Right lobe of liver (tissue), 6 donors: Measurements from ENCODE around the gene EPHB6. TPM values are rescaled to one million over a fixed set of nuclear protein-coding genes. Genes with fewer than 3 reads are reported as not detected.
A peak's percentile ranks its signal among the peaks of the same experiment; 100 is the strongest.

Experiments used
- ATAC-seq, 4 donors: fragments of 200-7000 bp; cut with Tn5 transposase; one replicate each; pipeline ENCODE4 v1.9.1; 2020; ENCODE audit warnings: mild to moderate bottlenecking in 4 of 4, moderate library complexity in 4 of 4
- DNase-seq, 3 donors: peaks; one replicate each; pipeline ENCODE4 v3.0.0-alpha.2; 2020
- H3K27ac ChIP-seq, 3 donors: fragments of 200-600 bp; one replicate each; pipeline ENCODE4 v1.8.0; 2022
- H3K27me3 ChIP-seq, 2 donors: fragments of 200-600 bp; one replicate each; pipeline ENCODE4 v1.8.0; 2022
- H3K36me3 ChIP-seq, 4 donors: fragments of 200-600 bp; sonication (generic) in 1 of 4; one replicate each; pipeline versions ENCODE4 v1.5.1 to v1.8.0; 2017 to 2022; ENCODE audit warnings: control low read depth in 1 of 4
- H3K4me1 ChIP-seq, 4 donors: fragments of 200-600 bp; sonication (generic) in 1 of 4; one replicate each; pipeline versions ENCODE4 v1.5.1 to v1.8.0; 2017 to 2022; ENCODE audit warnings: control low read depth in 1 of 4
- H3K4me3 ChIP-seq, 3 donors: fragments of 200-600 bp; one replicate each; pipeline ENCODE4 v1.8.0; 2022
- H3K9me3 ChIP-seq, 4 donors: fragments of 200-600 bp; sonication (generic) in 1 of 4; one replicate each; pipeline versions ENCODE4 v1.5.1 to v1.8.0; 2017 to 2022; ENCODE audit warnings: control low read depth in 1 of 4
- POLR2A ChIP-seq: fragments of 450-650 bp; IDR thresholded peaks from one replicate; pipeline ENCODE4 v1.6.1; 2017; ENCODE audit warnings: antibody characterized with exemption, mild to moderate bottlenecking
- WGBS: methylation state at CpG from one replicate; pipeline ENCODE4 v1.1.6; 2018; ENCODE audit warnings: low coverage, low lambda C conversion rate; ENCODE audit not compliant: insufficient coverage; ENCODE audit errors: missing lambda C conversion rate; 5-methylcytosine and 5-hydroxymethylcytosine counted together
- intact Hi-C, 2 donors: fragments of 100-400 bp; cut with DNase I; formaldehyde crosslinking; loops; one replicate each; pipeline versions ENCODE4 v1.11.2 to v1.14.1; 2022
- total RNA-seq, 6 experiments: library from RNA; depleted of rRNA in 2 of 6; stranded (reverse); fragments of >200 nt in 2 of 6; fragmentation: NEBNext Ultra II Directional in 3 of 6; extraction: Animal tissue kit (Norgen Biotek cat#: 25700) in 3 of 6; gene quantifications; one replicate each; pipeline versions ENCODE4 v1.1.0 to v1.2.4, GENCODE V29; 2016 to 2023
- TF ChIP-seq, protein P1 (sequence below), 4 donors: fragments of 200-600 bp in 3 of 4; fragments of 450-650 bp in 1 of 4; IDR thresholded peaks; one replicate each; pipeline versions ENCODE4 v1.5.1 to v1.8.0; 2016 to 2022; ENCODE audit warnings: antibody characterized with exemption in 4 of 4, mild to moderate bottlenecking in 2 of 4
- donor health status: DM: no; HTN: yes; CAD: no.
- donor health status: DM: no; HTN: no; CAD: no.
- donor health status: DM: no; HTN: no; CAD: no.
- donor health status: DM: no; HTN: yes; CAD: no.
- donor health status: DM: no; HTN: yes; CAD: no.

EPHB6 gene
- total RNA-seq, 6 experiments from 2014 or later, result 1.5 to 6.1 (median 3.2) TPM

DNA sequence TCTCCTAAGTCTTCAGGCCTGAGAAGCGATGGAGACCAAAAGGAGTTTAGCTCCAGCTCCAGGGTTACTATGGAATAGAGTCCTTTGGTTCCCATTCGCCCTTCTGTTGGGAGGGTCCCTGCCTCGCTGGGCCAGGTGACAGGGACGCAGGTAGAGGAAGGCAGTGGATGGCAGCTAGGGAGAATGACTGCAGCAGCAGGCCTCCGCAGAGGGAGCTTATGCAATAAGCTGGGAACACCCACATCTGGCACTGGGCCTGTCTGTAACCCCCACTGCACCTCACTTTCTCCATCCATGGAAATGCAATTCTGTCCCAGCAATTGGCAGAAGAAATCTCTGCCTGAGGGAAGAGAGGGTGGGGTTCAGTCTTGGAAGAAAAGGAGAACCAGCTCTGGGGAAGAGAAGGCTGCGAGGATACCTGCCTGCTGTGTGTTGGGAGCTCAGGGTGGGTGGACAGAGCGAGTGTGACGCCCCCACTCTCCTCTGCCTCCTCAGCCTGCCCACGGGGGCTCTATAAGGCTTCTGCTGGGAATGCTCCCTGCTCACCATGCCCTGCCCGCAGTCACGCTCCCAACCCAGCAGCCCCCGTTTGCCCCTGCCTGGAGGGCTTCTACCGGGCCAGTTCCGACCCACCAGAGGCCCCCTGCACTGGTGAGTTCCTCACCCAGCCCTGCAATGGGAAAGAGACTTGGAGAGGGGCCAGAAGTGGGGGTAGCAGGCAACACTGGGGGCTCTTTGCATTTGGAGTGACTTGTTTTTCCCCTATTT, 10.3 kb downstream of the EPHB6 start:
- WGBS, result 54% methylated on average over 6 of the region's 14 CpGs
- H3K9me3 ChIP-seq, result no peaks in the 10 kb centered on the region
- ATAC-seq, result no peak
- no peak overlapping the region for H3K4me3 ChIP-seq
- intact Hi-C loops, result no loop called here
- H3K27me3 ChIP-seq, result no peaks in the 10 kb centered on the region
- no peaks in the 10 kb centered on the region for H3K4me1 ChIP-seq
- TF ChIP-seq, protein P1, sequence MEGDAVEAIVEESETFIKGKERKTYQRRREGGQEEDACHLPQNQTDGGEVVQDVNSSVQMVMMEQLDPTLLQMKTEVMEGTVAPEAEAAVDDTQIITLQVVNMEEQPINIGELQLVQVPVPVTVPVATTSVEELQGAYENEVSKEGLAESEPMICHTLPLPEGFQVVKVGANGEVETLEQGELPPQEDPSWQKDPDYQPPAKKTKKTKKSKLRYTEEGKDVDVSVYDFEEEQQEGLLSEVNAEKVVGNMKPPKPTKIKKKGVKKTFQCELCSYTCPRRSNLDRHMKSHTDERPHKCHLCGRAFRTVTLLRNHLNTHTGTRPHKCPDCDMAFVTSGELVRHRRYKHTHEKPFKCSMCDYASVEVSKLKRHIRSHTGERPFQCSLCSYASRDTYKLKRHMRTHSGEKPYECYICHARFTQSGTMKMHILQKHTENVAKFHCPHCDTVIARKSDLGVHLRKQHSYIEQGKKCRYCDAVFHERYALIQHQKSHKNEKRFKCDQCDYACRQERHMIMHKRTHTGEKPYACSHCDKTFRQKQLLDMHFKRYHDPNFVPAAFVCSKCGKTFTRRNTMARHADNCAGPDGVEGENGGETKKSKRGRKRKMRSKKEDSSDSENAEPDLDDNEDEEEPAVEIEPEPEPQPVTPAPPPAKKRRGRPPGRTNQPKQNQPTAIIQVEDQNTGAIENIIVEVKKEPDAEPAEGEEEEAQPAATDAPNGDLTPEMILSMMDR (IDR thresholded peaks at IDR 0.05), result no peak
- no peak for TF ChIP-seq POLR2A
- no peak for DNase-seq
- H3K27ac ChIP-seq, result no peak overlapping the region
- no peaks in the 10 kb centered on the region for H3K36me3 ChIP-seq

DNA sequence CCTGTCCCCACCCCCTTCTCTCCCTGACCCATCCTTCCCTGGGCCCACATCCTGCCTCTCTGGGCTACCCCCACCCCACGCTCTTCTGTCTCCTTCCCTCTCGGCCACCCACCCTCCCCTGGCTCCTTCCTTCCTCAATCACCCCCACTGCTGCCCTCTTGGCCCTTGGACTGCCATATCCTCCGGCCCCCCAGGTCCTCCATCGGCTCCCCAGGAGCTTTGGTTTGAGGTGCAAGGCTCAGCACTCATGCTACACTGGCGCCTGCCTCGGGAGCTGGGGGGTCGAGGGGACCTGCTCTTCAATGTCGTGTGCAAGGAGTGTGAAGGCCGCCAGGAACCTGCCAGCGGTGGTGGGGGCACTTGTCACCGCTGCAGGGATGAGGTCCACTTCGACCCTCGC, 10.9 kb downstream of the EPHB6 start:
- H3K4me3 ChIP-seq, result no peak overlapping the region
- no peak overlapping the region for H3K27ac ChIP-seq
- H3K9me3 ChIP-seq, result no peaks in the 10 kb centered on the region
- no peaks in the 10 kb centered on the region for H3K27me3 ChIP-seq
- intact Hi-C loops, result no loop called here
- no peaks in the 10 kb centered on the region for H3K36me3 ChIP-seq
- DNase-seq (no peak), ATAC-seq (no peak)
- WGBS, result 44% methylated on average over 6 of the region's 13 CpGs
- TF ChIP-seq POLR2A, result no peak
- TF ChIP-seq, protein P1 (IDR thresholded peaks at IDR 0.05), result no peak
- no peaks in the 10 kb centered on the region for H3K4me1 ChIP-seq

- no peak for TF ChIP-seq POLR2A
- TF ChIP-seq, protein P1 (IDR thresholded peaks at IDR 0.05), result peak; percentile 62 to 73 (median 68)
Observed at GRCh38 chr7:142866361-142867096, 11.7 kb downstream of the EPHB6 start.

DNA sequence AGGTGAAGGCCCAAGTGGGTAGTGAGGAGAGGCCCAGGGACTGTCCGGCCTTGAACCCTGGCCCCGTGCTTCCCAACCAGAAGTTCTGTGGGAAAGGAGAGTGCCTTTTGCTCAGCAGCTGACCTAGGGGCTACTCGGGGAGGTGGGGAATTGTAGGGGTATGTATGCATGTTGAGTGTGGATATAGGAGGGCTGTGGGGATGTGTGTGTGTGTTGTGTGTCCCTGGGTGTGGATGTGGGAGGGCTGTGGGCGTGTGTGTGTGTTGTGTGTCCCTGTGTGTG, 12.2 kb downstream of the EPHB6 start:
- no peak for TF ChIP-seq POLR2A
- TF ChIP-seq, protein P1 (IDR thresholded peaks at IDR 0.05), result no peak
- intact Hi-C loops, result no loop called here
- 35% methylated on average over 4 of the region's 4 CpGs for WGBS
- no peaks in the 10 kb centered on the region for H3K36me3 ChIP-seq
- ATAC-seq (no peak), DNase-seq (no peak)
- no peaks in the 10 kb centered on the region for H3K4me1 ChIP-seq
- no peak overlapping the region for H3K27ac ChIP-seq
- H3K27me3 ChIP-seq, result no peaks in the 10 kb centered on the region
- no peak overlapping the region for H3K4me3 ChIP-seq
- H3K9me3 ChIP-seq, result no peaks in the 10 kb centered on the region

More at GRCh38 chr7:142866361-142867096, 11.7 kb downstream of the EPHB6 start:
- ATAC-seq, result peak; percentile 83 to 93 (median 90)
- Histone ChIP-seq H3K36me3 (no peaks in the 10 kb centered on the region), H3K4me1 (no peaks in the 10 kb centered on the region), H3K9me3 (no peaks in the 10 kb centered on the region), H3K27me3 (no peaks in the 10 kb centered on the region), H3K27ac (no peak overlapping the region), H3K4me3 (no peak overlapping the region)
- intact Hi-C loops, result no loop called here
- 25% methylated on average over 8 of the region's 18 CpGs for WGBS
- no peak for DNase-seq
